ENCODE results near the gene SLC25A26.

The SLC25A26 gene

DNA sequence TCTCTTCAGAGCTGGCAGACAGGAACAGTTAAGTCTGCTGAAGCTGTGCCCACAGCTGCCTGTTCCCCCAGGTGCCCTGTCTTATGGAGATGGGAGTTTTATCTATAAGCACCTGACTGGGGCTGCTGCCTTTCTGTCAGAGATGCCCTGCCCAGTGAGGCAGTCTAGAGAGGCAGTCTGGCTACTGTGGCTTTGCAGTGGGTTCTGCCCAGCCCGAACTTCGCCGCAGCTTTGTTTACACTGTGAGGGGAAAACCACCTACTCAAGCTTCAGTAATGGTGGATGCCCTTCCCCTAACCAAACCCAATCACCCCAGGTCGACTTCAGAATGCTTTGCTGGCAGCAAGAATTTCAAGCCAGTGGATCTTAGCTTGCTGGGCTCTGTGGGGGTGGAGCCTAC lies 91.2 kb downstream of the SLC25A26 start:
- no CpG with 5 or more reads among the region's 4 CpGs for WGBS (ENCODE audit: extremely low coverage, insufficient coverage, low lambda C conversion rate)
- Histone ChIP-seq H3K18ac (ENCODE audit: low read length) (no peak overlapping the region), H4K8ac (ENCODE audit: low read depth, low read length) (no peak overlapping the region), H3K9ac (ENCODE audit: low read length) (no peak overlapping the region), H3K27ac (ENCODE audit: low read depth, low read length) (no peak overlapping the region), H3K23ac (ENCODE audit: low read length) (no peak overlapping the region), H3K79me2 (ENCODE audit: control insufficient read depth, insufficient read depth, low read length) (no peaks in the 10 kb centered on the region), H2BK5ac (ENCODE audit: low read length) (no peak overlapping the region), H3K4ac (ENCODE audit: low read depth, low read length) (no peak overlapping the region), H3K4me3 (ENCODE audit: low read length) (no peak overlapping the region), H2AK5ac (ENCODE audit: low read length) (no peak overlapping the region), H3K4me1 (ENCODE audit: control insufficient read depth, low read depth, low read length) (no peaks in the 10 kb centered on the region), H2BK120ac (ENCODE audit: low read depth, low read length) (no peak overlapping the region), H3K56ac (ENCODE audit: low read length) (no peak overlapping the region), H3K27me3 (ENCODE audit: insufficient read depth, low read length, poor library complexity) (no peaks in the 10 kb centered on the region), H4K5ac (ENCODE audit: low read length) (no peak overlapping the region), H3K36me3 (ENCODE audit: control insufficient read depth, insufficient read depth, low read length) (no peaks in the 10 kb centered on the region), H3K79me1 (ENCODE audit: low read length) (no peaks in the 10 kb centered on the region), H2BK15ac (replicated peaks; ENCODE audit: low read depth) (no peak overlapping the region), H3K4me2 (ENCODE audit: low read length) (no peak overlapping the region)
- DNase-seq, result no peak

DNA sequence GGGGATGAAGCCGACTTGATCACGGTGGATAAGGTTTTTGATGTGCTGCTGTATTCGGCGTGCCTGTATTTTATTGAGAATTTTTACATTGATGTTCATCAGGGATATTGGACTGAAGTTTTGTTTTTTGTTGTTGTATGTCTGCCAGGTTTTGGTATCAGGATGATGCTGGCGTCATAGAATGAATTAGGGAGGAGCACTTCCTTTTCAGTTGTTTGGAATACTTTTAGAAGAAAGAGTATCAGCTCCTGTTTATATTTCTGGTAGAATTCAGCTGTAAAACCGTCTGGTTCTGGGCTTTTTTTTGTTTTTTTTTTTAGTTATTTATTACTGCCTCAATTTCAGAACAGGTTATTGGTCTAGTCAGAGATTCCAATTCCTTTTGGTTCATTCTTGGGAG lies 93.7 kb downstream of the SLC25A26 start:
- H3K9ac ChIP-seq (ENCODE audit: low read length), result no peak overlapping the region
- H2BK5ac ChIP-seq (ENCODE audit: low read length), result no peak overlapping the region
- H3K27me3 ChIP-seq (ENCODE audit: insufficient read depth, low read length, poor library complexity), result no peaks in the 10 kb centered on the region
- H3K4ac ChIP-seq (ENCODE audit: low read depth, low read length), result no peak overlapping the region
- H3K18ac ChIP-seq (ENCODE audit: low read length), result no peak overlapping the region
- H4K5ac ChIP-seq (ENCODE audit: low read length), result no peak overlapping the region
- no peak overlapping the region for H2BK15ac ChIP-seq (replicated peaks; ENCODE audit: low read depth)
- no peak overlapping the region for H3K56ac ChIP-seq (ENCODE audit: low read length)
- H2AK5ac ChIP-seq (ENCODE audit: low read length), result no peak overlapping the region
- H3K4me1 ChIP-seq (ENCODE audit: control insufficient read depth, low read depth, low read length), result no peaks in the 10 kb centered on the region
- no peak overlapping the region for H4K8ac ChIP-seq (ENCODE audit: low read depth, low read length)
- H3K36me3 ChIP-seq (ENCODE audit: control insufficient read depth, insufficient read depth, low read length), result no peaks in the 10 kb centered on the region
- H3K79me2 ChIP-seq (ENCODE audit: control insufficient read depth, insufficient read depth, low read length), result peaks cover 2% of the 10 kb centered on the region
- no peak overlapping the region for H3K4me2 ChIP-seq (ENCODE audit: low read length)
- H2BK120ac ChIP-seq (ENCODE audit: low read depth, low read length), result no peak overlapping the region
- DNase-seq, result no peak
- H3K23ac ChIP-seq (ENCODE audit: low read length), result no peak overlapping the region
- WGBS (ENCODE audit: extremely low coverage, insufficient coverage, low lambda C conversion rate), result no CpG with 5 or more reads among the region's 6 CpGs
- H3K4me3 ChIP-seq (ENCODE audit: low read length), result no peak overlapping the region
- no peaks in the 10 kb centered on the region for H3K79me1 ChIP-seq (ENCODE audit: low read length)
- H3K27ac ChIP-seq (ENCODE audit: low read depth, low read length), result no peak overlapping the region

DNA sequence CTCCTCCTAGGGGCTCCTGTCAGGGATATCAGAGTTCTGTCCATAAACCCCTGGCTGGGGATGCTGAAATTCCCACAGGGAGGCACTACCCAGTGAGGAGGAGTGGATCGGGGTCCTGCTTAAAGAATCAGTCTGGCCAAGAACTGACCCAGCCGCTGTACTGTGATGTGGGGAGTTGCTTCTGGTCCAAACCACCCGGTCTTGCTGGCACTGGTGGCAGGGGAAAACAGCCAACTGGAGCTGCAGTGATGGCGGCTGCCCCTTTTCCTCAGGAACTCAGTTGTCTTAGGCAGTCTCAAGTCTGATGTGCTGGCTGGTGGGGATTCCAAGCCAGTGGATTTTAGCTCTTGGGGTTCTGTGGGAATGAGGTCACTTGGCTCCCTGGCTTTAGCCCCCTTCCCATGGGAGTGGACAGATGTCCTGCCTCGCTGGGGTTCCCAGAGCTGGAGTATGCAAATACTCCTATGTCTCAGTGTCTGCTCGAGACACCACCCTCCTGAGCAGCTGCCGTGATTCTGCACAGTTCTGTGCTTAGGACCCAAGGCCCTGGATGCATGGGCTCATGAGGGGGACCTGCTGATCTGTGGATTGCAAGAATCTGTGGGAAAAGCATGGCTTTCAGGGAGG lies 97.1 kb downstream of the SLC25A26 start:
- Histone ChIP-seq H3K23ac (ENCODE audit: low read length) (no peak overlapping the region), H3K4me2 (ENCODE audit: low read length) (no peak overlapping the region), H4K5ac (ENCODE audit: low read length) (no peak overlapping the region), H3K18ac (ENCODE audit: low read length) (no peak overlapping the region), H3K56ac (ENCODE audit: low read length) (no peak overlapping the region), H2BK5ac (ENCODE audit: low read length) (no peak overlapping the region), H4K8ac (ENCODE audit: low read depth, low read length) (no peak overlapping the region), H2BK15ac (replicated peaks; ENCODE audit: low read depth) (no peak overlapping the region), H3K4ac (ENCODE audit: low read depth, low read length) (no peak overlapping the region), H3K27ac (ENCODE audit: low read depth, low read length) (no peak overlapping the region), H2BK120ac (ENCODE audit: low read depth, low read length) (no peak overlapping the region), H3K27me3 (ENCODE audit: insufficient read depth, low read length, poor library complexity) (no peaks in the 10 kb centered on the region), H3K9ac (ENCODE audit: low read length) (no peak overlapping the region), H3K4me3 (ENCODE audit: low read length) (no peak overlapping the region), H3K79me1 (ENCODE audit: low read length) (no peaks in the 10 kb centered on the region), H3K79me2 (ENCODE audit: control insufficient read depth, insufficient read depth, low read length) (peaks cover 2% of the 10 kb centered on the region), H3K4me1 (ENCODE audit: control insufficient read depth, low read depth, low read length) (no peaks in the 10 kb centered on the region), H3K36me3 (ENCODE audit: control insufficient read depth, insufficient read depth, low read length) (no peaks in the 10 kb centered on the region), H2AK5ac (ENCODE audit: low read length) (no peak overlapping the region)
- no CpG with 5 or more reads among the region's 7 CpGs for WGBS (ENCODE audit: extremely low coverage, insufficient coverage, low lambda C conversion rate)
- no peak for DNase-seq

DNA sequence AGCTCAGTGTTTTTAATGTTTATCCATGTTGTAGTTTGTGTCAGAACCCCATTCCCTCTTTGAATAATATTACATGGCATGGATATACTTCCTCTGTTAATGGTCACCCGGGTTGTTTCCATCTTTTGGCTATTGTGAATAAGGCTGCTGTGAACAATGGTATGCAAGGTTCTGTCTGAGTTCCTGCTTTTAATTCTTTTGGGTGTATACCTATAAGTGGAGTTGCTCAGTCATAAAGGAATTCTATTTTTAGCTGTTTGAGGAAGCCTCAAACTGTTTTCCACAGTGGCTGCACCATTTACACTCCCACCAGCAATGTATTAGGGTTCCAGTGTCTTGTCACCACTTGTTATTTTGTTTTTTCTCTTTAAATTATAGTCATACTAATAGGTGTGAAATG lies 99.6 kb downstream of the SLC25A26 start:
- no peak for DNase-seq
- H3K36me3 ChIP-seq (ENCODE audit: control insufficient read depth, insufficient read depth, low read length), result no peaks in the 10 kb centered on the region
- H3K4me2 ChIP-seq (ENCODE audit: low read length), result no peak overlapping the region
- H3K79me2 ChIP-seq (ENCODE audit: control insufficient read depth, insufficient read depth, low read length), result peaks cover 2% of the 10 kb centered on the region
- no peak overlapping the region for H2AK5ac ChIP-seq (ENCODE audit: low read length)
- no peak overlapping the region for H2BK120ac ChIP-seq (ENCODE audit: low read depth, low read length)
- H3K79me1 ChIP-seq (ENCODE audit: low read length), result no peaks in the 10 kb centered on the region
- H2BK15ac ChIP-seq (replicated peaks; ENCODE audit: low read depth), result no peak overlapping the region
- WGBS (ENCODE audit: extremely low coverage, insufficient coverage, low lambda C conversion rate), result no CpG with 5 or more reads among the region's 1 CpG
- H3K18ac ChIP-seq (ENCODE audit: low read length), result no peak overlapping the region
- H3K27me3 ChIP-seq (ENCODE audit: insufficient read depth, low read length, poor library complexity), result no peaks in the 10 kb centered on the region
- no peak overlapping the region for H3K56ac ChIP-seq (ENCODE audit: low read length)
- no peak overlapping the region for H4K5ac ChIP-seq (ENCODE audit: low read length)
- H3K9ac ChIP-seq (ENCODE audit: low read length), result no peak overlapping the region
- no peak overlapping the region for H3K4me3 ChIP-seq (ENCODE audit: low read length)
- H3K23ac ChIP-seq (ENCODE audit: low read length), result no peak overlapping the region
- H3K4ac ChIP-seq (ENCODE audit: low read depth, low read length), result no peak overlapping the region
- H4K8ac ChIP-seq (ENCODE audit: low read depth, low read length), result no peak overlapping the region
- H2BK5ac ChIP-seq (ENCODE audit: low read length), result no peak overlapping the region
- no peaks in the 10 kb centered on the region for H3K4me1 ChIP-seq (ENCODE audit: control insufficient read depth, low read depth, low read length)
- no peak overlapping the region for H3K27ac ChIP-seq (ENCODE audit: low read depth, low read length)

DNA sequence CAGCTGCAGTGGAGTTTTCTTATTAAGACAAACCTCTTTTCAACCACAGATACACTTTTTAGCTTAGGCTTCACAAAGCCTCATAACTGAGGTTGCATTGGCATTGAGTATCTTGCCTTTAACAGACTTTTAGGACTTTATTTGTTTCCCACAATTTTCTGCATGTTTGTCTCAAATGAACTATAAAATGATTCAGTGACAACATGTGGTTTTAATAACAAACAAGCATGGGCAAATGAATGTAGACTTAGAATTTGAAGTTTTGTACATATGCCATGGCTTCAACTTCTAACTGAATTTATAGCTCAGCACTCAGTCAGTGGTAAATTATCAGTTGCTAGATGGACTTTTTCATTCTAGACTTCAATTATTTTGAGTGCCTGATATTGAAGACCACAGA lies 101.6 kb downstream of the SLC25A26 start:
- no peaks in the 10 kb centered on the region for H3K4me1 ChIP-seq (ENCODE audit: control insufficient read depth, low read depth, low read length)
- H3K4ac ChIP-seq (ENCODE audit: low read depth, low read length), result no peak overlapping the region
- H2BK120ac ChIP-seq (ENCODE audit: low read depth, low read length), result no peak overlapping the region
- no peak overlapping the region for H4K8ac ChIP-seq (ENCODE audit: low read depth, low read length)
- H3K18ac ChIP-seq (ENCODE audit: low read length), result no peak overlapping the region
- H3K4me3 ChIP-seq (ENCODE audit: low read length), result no peak overlapping the region
- H2BK15ac ChIP-seq (replicated peaks; ENCODE audit: low read depth), result no peak overlapping the region
- H3K27ac ChIP-seq (ENCODE audit: low read depth, low read length), result no peak overlapping the region
- H3K27me3 ChIP-seq (ENCODE audit: insufficient read depth, low read length, poor library complexity), result no peaks in the 10 kb centered on the region
- H2BK5ac ChIP-seq (ENCODE audit: low read length), result no peak overlapping the region
- H3K79me2 ChIP-seq (ENCODE audit: control insufficient read depth, insufficient read depth, low read length), result peaks cover 2% of the 10 kb centered on the region
- no peak overlapping the region for H3K9ac ChIP-seq (ENCODE audit: low read length)
- H3K79me1 ChIP-seq (ENCODE audit: low read length), result no peaks in the 10 kb centered on the region
- no peak for DNase-seq
- H3K23ac ChIP-seq (ENCODE audit: low read length), result no peak overlapping the region
- no peak overlapping the region for H4K5ac ChIP-seq (ENCODE audit: low read length)
- H2AK5ac ChIP-seq (ENCODE audit: low read length), result no peak overlapping the region
- no peaks in the 10 kb centered on the region for H3K36me3 ChIP-seq (ENCODE audit: control insufficient read depth, insufficient read depth, low read length)
- H3K4me2 ChIP-seq (ENCODE audit: low read length), result no peak overlapping the region
- H3K56ac ChIP-seq (ENCODE audit: low read length), result no peak overlapping the region

DNA sequence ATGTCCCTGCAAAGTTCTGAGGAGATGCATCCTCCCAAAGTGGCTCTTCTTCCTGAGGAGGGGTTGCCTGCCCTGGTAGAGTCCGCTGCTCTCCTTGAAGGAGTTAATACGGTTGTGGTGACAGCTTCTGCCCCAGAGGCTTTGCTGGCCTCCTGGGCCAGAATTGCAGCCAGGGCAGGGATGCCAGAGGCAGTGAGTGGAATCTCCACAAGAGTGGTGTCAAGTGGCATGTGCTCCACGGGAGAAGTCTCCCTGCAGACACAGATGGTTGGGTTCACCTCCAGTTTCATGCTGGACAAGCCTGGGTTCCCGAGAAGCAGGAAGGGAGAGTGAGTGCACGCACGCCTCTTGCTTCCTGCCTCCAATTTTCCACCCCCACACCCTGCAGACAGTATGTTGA lies 105.5 kb downstream of the SLC25A26 start:
- H3K4ac ChIP-seq (ENCODE audit: low read depth, low read length), result no peak overlapping the region
- H3K4me2 ChIP-seq (ENCODE audit: low read length), result no peak overlapping the region
- no CpG with 5 or more reads among the region's 6 CpGs for WGBS (ENCODE audit: extremely low coverage, insufficient coverage, low lambda C conversion rate)

More for the DNA sequence above, 105.5 kb downstream of the SLC25A26 start:
- H3K27me3 ChIP-seq (ENCODE audit: insufficient read depth, low read length, poor library complexity), result no peaks in the 10 kb centered on the region
- no peak overlapping the region for H3K4me3 ChIP-seq (ENCODE audit: low read length)
- no peak overlapping the region for H3K27ac ChIP-seq (ENCODE audit: low read depth, low read length)
- no peak overlapping the region for H4K5ac ChIP-seq (ENCODE audit: low read length)
- H2BK120ac ChIP-seq (ENCODE audit: low read depth, low read length), result no peak overlapping the region
- no peak overlapping the region for H2BK15ac ChIP-seq (replicated peaks; ENCODE audit: low read depth)
- no peak overlapping the region for H3K56ac ChIP-seq (ENCODE audit: low read length)
- H3K18ac ChIP-seq (ENCODE audit: low read length), result no peak overlapping the region
- H4K8ac ChIP-seq (ENCODE audit: low read depth, low read length), result no peak overlapping the region
- no peaks in the 10 kb centered on the region for H3K36me3 ChIP-seq (ENCODE audit: control insufficient read depth, insufficient read depth, low read length)
- no peaks in the 10 kb centered on the region for H3K79me2 ChIP-seq (ENCODE audit: control insufficient read depth, insufficient read depth, low read length)
- H2AK5ac ChIP-seq (ENCODE audit: low read length), result no peak overlapping the region
- no peak for DNase-seq
- no peaks in the 10 kb centered on the region for H3K4me1 ChIP-seq (ENCODE audit: control insufficient read depth, low read depth, low read length)
- H3K79me1 ChIP-seq (ENCODE audit: low read length), result no peaks in the 10 kb centered on the region
- no peak overlapping the region for H2BK5ac ChIP-seq (ENCODE audit: low read length)
- no peak overlapping the region for H3K23ac ChIP-seq (ENCODE audit: low read length)
- H3K9ac ChIP-seq (ENCODE audit: low read length), result no peak overlapping the region
